OCI-LY7 (cell line): ENCODE data around the gene SLC13A2.

ENCODE experiments used
- EZH2phosphoT487 ChIP-seq: fragments of 200-600 bp; sonication (generic); IDR thresholded peaks from 2 replicates; pipeline ENCODE4 v1.6.1; 2018; ENCODE audit warnings: low read depth, borderline replicate concordance, mild to moderate bottlenecking, mixed run types, antibody characterized with exemption, low read length, moderate library complexity, mixed read lengths
- TF ChIP-seq, protein P1 (sequence below): fragments of 200-600 bp; sonication (generic); conservative IDR thresholded peaks from 2 replicates; pipeline ENCODE4 v1.5.1; 2014; ENCODE audit warnings: mild to moderate bottlenecking, antibody characterized with exemption, low read length, moderate library complexity, mixed read lengths

DNA sequence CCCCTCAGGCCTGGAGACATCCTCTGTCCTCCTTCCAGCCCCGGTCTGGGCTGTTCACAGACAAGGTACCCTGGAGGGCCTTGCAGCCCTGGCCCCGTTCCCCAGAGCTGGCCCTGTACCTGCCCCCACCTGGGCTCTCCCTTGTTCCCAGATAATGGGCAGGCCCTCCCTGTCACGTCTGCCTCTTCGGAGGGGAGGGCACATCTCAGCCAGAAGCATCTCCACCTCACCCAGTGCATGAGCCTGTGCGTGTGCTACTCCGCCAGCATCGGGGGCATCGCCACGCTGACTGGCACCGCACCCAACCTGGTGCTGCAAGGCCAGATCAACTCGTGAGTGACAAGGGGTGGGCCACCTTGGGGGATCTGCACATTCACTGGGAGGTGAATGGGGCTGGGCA lies 17.8 kb downstream of the SLC13A2 start:
- TF ChIP-seq, protein P1, sequence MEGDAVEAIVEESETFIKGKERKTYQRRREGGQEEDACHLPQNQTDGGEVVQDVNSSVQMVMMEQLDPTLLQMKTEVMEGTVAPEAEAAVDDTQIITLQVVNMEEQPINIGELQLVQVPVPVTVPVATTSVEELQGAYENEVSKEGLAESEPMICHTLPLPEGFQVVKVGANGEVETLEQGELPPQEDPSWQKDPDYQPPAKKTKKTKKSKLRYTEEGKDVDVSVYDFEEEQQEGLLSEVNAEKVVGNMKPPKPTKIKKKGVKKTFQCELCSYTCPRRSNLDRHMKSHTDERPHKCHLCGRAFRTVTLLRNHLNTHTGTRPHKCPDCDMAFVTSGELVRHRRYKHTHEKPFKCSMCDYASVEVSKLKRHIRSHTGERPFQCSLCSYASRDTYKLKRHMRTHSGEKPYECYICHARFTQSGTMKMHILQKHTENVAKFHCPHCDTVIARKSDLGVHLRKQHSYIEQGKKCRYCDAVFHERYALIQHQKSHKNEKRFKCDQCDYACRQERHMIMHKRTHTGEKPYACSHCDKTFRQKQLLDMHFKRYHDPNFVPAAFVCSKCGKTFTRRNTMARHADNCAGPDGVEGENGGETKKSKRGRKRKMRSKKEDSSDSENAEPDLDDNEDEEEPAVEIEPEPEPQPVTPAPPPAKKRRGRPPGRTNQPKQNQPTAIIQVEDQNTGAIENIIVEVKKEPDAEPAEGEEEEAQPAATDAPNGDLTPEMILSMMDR = no peak
- no peak for TF ChIP-seq EZH2phosphoT487
